GM18520 (cell line): Measurements from ENCODE around the gene EIF4B.

Source experiments
- ATAC-seq: cut with Tn5 transposase; IDR thresholded peaks from one replicate; pipeline ENCODE4 v1.9.1; 2021; ENCODE audit not compliant: unreplicated experiment

Gene EIF4B

DNA sequence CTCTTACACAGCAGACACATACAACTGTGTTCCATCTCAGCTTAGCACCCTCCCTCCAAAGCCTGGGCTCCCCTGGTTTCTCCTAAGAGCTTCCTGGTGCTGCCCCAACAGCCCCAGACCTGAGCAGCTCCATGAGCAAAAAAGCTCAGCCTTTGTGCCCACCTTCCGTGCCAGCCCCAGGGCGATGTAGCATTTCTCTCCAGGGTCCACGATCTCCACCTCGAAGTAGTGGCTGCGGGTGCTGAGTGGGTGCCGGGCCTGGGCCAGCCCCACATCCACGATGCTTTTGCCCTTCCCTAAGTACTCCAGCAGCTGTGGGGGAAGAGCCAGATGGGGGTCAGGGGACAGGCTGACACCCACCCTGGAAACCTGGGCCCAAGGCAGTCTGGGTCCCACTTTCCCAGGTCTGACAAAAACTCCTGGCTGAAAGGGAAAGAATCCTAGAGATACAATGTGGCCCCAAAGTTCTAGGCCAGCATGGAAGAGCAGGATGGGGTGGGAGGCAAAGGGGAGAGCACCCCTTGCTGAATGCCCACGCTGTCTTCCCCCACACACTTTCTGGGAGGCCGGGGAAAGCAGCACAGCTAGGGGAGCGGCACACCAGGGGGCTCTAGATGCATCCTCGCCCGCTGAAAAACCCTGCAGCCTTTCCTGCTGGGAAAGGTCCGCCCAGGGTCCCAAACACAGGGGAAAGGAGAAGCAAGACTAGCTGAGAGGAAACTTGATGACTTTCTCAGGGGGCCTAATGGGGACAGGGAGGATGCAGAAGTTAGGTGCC lies 61.9 kb downstream of the EIF4B start:
- ATAC-seq: no peak

DNA sequence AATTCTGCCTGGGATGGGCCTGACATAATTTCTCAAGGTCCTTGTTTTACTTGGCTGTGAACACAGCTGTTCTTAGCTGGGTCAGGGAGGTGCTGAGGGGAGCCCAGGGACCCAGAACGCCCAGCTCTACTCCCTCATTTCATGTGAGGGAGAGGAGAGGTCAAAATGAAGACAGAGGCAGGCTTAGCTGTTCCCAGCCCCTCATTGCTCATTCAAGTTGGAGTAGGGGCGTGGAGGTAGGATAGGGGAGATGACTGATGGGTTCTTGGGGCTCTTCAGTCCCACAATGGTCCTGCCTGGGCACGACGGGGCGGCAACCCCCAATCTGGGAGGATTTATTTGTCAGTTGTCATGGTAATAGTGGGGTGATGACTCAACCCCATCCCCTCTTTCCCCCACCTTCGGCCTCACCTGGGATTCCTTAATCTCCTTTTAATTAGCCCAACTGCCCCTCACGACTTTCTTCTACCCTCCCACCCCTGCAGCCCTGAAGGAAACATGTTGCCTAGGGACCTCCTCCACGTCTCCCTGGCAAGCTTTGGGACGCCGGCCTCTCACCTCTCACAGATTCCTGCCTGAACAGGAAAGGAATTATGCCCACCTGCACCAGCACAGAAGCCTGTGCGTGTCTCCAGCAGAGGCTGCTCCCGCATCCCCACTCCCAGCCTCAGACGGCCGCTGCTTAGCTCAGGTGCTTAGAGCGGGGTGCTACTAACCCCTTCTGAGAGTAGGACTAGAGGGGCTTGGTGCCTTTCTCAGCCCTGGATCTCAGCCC lies 62.7 kb downstream of the EIF4B start:
- ATAC-seq: no peak

DNA sequence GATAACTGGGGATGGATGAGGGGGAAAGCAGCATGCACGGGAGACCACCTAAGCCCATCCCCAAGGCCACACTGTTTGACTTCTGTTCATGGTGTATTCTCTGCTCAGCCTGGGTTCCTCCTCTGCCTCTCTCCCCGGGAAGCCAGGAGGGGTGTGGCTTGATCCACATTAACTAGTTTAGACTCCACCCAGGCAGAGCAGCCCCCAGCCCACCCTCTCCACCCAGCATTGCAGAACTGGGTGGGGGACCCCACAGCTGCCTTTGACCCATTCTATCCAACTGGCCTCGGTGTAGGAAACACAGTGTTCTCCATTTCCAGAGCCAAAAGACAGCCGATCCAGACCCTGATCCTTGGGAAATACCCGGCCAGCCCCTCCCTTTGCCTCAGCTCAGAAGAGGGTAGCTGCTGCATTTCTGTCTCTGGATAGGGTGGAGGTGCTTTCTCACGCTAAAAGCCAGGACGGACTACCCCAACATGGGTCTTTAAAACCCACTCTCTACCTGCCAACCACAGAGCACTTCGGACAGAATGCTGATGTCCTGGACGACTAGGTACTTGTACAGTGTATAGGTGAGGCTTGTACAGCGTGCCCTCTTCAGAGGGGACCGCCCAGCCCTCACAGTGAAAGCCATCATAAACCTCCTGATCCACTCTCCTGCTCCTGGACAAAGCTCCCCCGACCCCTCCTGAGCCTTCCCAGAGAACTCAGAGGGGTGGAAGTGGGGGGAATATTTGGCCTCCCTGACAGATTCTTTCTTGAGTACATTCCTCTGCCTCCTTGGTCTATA lies 63.6 kb downstream of the EIF4B start:
- ATAC-seq: no peak

- no peak for ATAC-seq
Measured at GRCh38 chr12:53070877-53071492, 64.7 kb downstream of the EIF4B start.

DNA sequence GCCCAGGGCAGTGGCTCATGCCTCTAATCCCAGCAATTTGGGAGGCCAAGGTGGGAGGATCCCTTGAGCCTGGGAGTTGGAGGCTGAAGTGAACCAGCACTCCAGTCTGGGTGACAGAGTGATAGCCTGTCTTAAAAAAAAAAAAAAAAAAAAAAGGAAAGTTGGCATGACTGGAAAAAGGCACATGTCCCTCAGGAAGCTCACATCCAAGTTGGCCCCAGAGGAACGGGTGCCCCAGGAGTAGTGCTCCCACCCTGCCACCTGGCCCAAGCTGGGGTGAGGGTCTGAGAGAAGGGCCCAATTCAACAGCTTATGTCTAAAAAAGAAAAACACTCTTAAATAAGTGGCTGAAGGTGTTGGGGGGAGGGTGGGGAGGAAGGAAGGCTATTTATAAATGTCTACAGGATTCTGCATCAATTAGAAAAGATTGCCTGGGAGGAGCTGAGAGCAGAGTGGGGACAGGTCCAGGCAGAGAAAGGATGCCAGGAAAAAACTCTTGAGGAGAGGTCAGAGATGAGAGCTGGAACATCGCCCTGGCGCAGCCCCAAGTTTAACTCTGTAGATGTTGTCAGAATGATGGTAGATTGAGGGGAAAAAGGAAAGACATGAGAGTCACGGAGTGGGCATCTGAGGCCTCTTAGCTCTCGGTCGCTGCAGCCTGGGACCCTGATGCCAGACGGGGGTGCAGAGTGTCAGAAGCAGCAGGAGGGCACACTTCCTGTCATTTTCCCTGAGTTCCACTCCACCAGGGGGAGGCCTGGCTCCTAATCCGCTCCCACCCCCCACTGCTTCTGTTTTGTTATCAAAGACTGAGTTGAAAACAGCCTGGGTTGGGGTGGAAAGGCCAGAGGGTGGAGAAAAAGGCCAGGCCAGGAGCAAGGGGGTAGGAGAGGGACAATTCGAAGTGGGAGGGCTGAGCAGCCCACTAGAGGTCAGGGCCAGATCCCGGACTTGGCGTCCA lies 65.6 kb downstream of the EIF4B start:
- no peak for ATAC-seq

DNA sequence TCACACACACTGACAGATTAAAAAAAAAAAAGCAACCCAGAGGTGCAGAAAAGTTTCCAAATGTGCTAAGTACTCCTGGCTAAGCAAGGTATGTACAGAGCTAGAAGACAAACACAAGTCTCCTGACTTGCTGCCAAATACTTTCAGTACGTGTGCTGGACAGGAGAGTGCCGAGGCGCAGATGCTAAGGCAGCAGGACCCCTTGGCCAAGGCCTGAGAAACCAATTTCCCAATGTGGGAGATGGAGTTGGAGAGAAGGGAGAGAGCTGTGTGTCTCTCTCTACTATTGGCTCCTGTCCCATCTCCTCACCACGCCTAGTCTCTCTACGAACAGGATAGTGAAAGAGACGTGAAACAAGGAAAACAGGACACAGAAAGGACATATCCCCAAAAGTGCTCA lies 67.6 kb downstream of the EIF4B start:
- ATAC-seq: no peak

DNA sequence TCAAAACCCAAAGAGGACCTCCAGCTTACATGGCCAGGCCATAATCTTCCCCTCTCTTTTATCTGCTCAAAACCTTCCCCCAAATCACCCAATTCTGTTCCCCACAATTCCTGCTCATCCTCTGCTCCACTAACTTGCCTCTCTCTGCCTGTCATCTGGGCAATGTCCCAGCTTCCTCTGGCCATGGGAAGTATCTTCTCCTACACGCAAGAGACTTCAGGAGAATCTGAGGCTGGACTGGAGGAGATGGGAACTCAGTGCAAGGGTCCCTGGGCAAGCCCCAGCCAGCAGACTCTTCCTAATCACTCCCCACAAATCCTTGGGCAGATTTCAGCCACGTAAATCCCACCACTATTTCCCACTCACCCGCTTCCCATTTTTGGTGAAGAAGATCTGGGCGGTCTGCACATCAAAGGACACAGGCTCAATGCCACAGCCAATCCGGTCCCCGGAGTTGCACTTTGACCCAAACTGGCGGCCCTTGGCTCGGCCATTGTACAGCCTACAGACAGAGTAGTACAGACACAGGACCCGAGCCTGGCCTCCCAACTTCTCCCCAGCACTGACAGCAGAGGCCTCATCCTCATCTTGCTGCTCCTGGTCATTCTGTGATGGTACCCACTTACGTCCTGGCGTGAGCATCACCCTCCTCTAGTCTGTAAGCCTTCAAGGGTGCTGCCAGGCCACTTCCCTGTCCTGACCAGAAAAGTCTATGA lies 68.2 kb downstream of the EIF4B start:
- no peak for ATAC-seq

DNA sequence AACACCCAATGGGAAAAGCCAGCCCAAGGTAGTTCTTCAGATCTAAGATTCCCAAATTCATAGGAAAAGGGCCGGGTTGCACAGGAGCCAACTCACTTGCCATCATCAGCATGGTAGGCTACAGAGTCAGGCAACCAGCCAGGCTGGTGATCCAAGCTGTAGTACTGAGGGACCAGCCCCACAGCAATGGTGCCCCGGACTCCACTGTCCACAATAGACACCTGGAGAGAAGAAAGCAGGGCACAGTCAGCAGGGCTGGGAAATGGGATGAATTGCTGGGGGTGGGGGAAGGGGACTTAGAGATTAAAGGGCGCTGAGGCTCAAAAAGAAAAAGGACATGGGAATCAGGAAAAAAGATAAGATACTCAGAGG lies 68.7 kb downstream of the EIF4B start:
- no peak for ATAC-seq

- no peak for ATAC-seq
Measured at GRCh38 chr12:53076461-53076860, 70.2 kb downstream of the EIF4B start.

GRCh38 chr12:53077030-53077429 lies 70.8 kb downstream of the EIF4B start:
- ATAC-seq: no peak

- ATAC-seq: no peak
Measured at GRCh38 chr12:53078425-53079225, 72.4 kb downstream of the EIF4B start.

- ATAC-seq: peak; percentile 94
Measured at GRCh38 chr12:53079226-53080117, 73.2 kb downstream of the EIF4B start, which contains the start of gene SPRYD3. SPRYD3 (minus strand) TSS chr12:53079390; CDS start chr12:53079333, 57 bp downstream.

- ATAC-seq: no peak
Measured at GRCh38 chr12:53082637-53083175, 76.5 kb downstream of the EIF4B start.

- ATAC-seq: no peak
Measured at GRCh38 chr12:53086361-53086760, 80.1 kb downstream of the EIF4B start.

DNA sequence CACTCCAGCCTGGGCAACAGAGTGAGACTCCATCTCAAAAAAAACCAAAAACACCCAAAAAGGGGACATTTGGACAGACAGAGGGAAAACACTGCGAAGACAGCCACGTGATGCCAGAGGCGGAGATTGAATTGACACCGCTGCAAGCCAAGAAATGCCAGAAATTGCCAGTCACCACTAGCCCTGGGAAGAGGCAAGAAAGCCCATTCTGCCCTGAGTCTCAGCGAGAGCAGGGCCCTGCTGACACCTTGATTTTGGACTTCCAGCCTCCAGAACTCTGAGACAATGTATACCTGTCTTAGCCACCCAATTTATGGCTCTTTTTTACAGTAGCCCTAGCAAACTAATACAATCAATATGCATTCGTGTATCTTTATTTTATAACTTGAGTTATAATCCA lies 83.8 kb downstream of the EIF4B start:
- ATAC-seq: no peak

GRCh38 chr12:53090554-53090953 lies 84.3 kb downstream of the EIF4B start:
- ATAC-seq: no peak

GRCh38 chr12:53091756-53092155 lies 85.5 kb downstream of the EIF4B start:
- no peak for ATAC-seq
